ENCODE measurements around the gene KLRF2.
"Not testable (repeated sequence)": the region's sequence is repeated elsewhere in the genome, so short reads cannot be mapped to it uniquely, and the experiment has no call there.

Gene KLRF2

DNA sequence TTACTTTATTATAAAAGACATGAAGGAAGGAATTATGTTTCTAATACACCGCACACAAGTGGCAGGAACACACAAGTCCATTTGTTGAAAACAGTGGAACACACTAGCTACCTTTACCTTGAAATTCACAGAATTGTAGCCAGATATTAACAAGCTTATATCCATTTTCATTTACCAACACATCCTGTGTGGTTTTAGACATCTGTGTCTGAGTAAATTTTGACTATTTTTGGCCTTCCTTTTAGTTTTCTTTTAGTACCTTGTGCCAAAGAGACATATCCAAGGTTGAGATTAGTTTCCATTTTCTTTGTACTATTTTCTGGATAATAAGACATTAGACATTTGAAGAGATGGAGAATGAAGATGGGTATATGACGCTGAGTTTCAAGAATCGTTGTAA is at the start of gene KLRF2:
TSS of gene KLRF2 (plus strand) at position 244 of the 400 bp plus-strand sequence. CDS start at position 351, 107 bp downstream.
- DNase-seq (ENCODE audit: low read depth, low spot score) = no peak

DNA sequence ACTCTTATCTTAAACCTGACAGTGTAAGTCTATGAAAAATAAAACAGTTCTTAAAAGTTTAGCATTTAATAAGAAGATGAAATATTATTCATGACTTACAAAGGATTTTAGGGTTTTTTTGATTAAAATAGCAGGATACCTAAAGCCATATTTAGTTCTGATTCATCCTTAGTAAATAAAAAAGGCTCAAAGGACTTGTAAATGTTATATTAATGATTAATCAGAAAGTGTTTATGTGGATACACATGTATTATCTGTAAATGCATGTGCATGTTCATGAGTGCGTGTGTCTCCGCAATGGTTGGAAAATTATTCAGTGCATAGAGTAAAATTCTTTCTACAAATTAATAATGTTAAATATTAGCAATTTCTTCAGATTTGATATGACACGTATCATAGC is 49.6 kb upstream of the KLRF2 start:
- no peak for DNase-seq (ENCODE audit: low read depth, low spot score)

DNA sequence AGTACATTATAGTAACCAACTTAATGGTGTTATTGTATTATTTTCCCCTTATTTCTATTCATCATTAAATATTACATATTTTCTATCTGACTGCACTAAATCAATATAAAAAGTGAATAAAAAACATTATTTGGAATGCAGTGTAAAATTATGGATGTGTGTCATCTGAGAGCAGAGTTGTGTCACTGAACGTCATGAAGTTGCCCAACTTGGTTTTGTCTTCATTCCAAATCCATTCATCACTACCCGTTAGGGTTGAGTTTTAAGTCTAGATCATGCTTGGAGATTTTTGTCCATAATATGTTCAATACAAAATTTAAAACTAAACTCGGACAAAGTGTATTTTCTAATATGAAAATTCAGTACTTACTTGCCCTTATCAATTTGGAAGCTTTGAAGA is 37.9 kb upstream of the KLRF2 start:
- DNase-seq (ENCODE audit: low read depth, low spot score) = no peak

DNA sequence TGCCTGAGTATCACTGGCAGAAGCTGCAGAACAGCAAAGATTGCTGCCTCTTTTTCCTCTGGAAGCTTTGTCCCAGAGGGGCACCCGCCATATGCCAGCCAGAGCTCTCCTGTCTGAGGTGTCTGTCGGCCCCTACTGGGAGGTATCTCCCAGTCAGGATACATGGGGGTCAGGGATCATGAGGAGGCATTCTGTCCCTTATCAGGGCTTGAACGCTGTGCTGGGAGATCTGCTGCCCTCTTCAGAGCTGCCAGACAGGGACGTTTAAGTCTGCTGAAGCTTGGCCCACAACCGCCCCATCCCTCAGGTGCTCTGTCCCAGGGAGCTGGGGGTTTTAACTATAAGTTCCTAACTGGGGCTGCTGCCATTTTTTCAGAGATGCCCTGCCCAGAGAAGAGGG is 32.4 kb upstream of the KLRF2 start:
- DNase-seq (ENCODE audit: low read depth, low spot score) = no peak

DNA sequence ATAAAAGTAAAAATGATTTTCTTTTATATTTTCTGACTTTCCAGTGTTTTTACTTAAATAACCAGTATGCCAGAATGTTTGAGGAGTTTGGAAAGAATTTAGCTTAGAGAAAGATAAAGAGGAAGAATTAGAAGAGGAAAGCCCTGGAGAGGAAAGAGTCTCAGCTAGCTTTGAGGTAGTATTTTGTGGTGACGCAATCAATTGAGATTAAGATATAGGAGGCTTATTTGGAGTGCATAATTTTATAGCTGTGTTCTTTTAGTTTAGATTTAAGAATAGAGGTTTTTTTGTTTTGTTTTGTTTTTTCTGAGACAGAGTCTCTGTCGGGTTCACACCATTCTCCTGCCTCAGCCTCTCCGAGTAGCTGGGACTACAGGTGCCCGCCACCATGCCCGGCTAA is 30.2 kb upstream of the KLRF2 start:
- DNase-seq (ENCODE audit: low read depth, low spot score) = no peak

DNA sequence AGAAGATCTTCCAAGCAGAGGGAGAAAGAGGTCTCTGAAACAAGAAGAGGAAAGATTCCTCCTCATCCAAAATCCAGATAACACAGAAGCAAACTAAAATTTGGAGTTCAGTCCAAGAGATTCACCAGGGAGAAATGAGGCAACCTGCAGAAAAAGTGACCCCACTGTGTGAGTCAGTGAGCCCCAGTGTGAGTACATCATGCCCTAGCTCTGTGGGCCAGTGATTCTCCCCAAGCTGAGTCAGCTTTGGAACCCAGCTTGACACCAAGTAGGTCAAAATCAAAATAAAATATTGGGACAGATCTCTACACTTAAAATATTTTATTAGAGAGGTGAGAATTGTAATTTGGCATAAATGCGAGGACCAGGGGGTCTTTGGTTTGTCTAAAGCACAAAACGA is 29.4 kb upstream of the KLRF2 start:
- no peak for DNase-seq (ENCODE audit: low read depth, low spot score)

DNA sequence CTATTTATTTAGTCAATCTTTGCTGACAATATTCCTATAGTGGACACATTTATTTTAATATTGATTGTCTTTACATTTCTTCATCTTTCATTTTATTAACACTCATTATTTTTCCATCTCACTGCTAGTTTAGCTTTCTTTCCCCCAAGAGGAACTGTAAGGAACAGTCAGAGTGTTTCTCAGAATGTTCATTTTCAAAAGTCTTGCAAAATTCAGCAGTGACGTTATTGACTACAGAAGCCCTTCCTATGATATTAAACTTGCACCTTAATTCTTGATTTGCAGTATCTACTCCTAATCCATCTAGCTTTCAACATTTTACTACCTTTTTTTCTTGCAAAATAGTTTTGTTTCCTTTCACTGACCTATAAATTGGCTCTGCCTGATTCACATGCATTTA is 25.1 kb upstream of the KLRF2 start:
- no peak for DNase-seq (ENCODE audit: low read depth, low spot score)

DNA sequence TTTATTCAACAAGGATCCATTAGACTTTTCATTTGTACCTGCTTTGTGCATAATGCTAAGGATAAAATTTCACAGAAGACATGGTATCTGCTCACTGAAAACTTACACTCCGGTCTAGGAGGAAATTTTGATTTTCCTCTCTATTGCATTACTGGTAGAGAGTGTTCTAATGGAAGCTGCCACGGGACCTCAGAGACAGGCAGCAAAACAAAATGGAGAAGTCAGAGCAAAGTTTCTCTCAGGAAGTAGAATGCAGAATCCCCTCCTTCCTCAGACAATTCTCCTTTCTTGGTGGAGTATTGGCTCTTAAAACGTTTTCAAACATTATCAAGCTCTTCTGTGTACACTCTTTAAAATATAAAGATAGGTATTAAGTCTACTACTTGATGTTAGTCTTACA is 24.4 kb upstream of the KLRF2 start:
- no peak for DNase-seq (ENCODE audit: low read depth, low spot score)

- no peak for DNase-seq (ENCODE audit: low read depth, low spot score)
These were observed 23.2 kb upstream of the KLRF2 start for GRCh38 chr12:9858135-9858534.

DNA sequence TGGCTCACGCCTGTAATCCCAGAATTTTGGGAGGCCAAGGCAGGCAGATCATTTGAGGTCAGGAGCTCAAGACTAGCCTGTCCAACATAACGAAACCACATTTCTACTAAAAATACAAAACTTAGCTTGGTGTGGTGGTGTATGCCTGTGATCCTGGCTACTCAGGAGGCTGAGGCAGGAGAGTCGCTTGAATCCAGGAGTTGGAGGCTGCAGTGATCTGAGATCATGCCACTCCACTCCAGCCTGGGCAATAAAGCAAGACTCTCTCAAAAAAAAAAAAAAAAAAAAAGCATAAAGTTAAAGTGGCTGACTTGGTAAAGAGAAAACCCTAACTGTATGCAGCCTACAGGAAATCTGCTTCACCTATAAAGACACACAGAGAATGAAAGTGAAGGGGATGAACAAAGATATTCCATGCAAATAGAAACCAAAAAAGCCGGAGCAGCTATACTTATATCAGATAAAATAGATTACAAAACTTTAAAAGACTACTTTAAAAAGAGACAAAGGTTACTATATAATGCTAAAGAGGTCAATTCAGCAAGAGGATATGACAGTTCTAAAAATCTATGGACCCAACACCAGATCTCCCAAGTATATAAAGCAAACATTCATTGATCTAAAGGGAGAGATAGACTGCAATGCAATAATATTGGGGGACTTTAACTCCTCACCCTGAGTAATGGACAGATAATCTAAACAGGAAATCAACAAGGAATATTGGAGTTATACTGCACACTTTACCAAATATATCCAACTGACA is 16.2 kb upstream of the KLRF2 start:
- DNase-seq (ENCODE audit: low read depth, low spot score) = no peak

DNA sequence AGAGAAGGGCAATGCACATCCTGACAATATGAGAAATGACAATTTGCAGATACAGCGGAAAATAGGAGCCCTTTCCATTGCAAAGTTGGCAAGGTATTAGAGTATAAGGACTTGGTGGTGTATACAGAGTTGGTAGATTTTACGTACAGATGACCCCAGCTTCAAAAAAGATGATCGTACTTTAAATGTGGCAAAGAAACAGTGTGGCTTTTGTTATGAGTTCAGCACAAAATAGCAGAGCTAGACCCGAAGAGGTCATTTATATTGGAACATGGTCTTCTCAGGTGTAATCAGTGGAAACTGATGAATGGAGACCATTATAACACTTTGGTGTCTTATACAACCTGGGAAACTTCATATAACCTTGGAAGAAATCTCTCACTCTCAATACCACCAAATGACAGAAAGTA is 14.4 kb upstream of the KLRF2 start:
- no peak for DNase-seq (ENCODE audit: low read depth, low spot score)

DNA sequence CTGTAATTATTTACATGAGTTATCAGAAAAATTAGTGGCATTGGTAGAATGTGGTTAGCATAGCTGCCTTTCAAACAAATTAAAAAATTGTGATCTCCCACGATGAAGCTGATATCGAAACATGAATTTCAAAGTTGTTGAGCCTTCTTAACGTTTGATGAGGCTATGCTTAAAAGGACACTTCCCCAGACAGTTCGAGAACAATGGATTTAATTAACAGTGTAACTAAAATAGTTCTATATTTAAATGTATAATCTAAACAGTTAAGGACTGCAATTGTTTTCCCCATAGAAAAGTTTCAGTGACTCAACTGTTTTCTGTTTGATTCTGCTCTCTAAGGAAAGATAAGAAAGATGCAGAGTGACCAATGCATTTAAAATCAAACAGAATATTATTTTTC is 13.8 kb upstream of the KLRF2 start:
- DNase-seq (ENCODE audit: low read depth, low spot score) = no peak

GRCh38 chr12:9868311-9868801 is 12.9 kb upstream of the KLRF2 start:
- no peak for DNase-seq (ENCODE audit: low read depth, low spot score)

- no peak for DNase-seq (ENCODE audit: low read depth, low spot score)
These were observed 12.4 kb upstream of the KLRF2 start for GRCh38 chr12:9868951-9869306.

GRCh38 chr12:9869307-9870161 is 11.8 kb upstream of the KLRF2 start, which contains the start of gene CLEC2B:
TSS of gene CLEC2B (minus strand) at chr12:9869354.
- DNase-seq (ENCODE audit: low read depth, low spot score) = no peak

DNA sequence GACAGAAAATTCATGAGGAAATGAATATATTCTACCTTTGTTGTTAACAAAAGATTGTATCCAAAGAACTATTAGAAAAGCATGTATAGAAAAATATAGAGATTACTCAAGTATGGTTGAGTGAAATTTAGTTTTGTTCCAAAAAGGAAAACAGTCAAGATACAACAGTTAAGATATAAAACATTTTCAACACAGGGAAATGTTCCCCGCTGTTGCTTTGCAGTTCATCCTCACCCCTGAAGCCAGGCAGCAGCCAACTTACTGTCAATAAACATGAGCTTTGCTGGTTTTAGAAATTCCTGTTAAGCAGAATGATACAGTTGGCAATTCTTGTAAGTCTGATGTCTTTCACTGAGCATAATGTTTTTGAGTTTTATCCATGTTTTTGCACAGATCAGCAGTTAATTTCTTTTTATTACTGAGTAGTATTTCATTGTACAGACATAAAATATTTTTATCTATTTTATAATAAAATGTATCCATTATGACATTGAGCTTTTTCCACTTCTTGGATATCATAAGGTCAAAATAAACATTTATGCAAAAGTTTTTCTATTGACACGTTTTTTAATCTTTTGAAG is 10.9 kb upstream of the KLRF2 start:
- DNase-seq (ENCODE audit: low read depth, low spot score) = no peak

DNA sequence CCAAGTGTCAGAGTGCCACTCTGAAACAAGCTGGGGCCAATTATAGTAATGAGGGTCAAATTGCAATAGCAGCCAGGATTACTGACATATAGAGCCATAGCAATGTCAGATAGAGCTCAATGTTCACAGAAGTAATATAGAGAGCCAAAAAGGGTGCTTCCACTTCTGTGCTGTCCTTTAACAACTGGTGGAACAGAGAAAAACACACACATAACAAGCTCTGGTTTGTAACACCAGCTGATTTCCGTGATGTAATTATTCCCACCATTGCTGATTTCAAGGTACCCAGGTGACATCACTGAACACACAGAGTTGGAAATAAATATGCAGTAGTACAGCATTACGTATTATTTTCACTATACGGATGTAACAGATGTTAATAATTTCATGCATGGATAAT is 9.1 kb upstream of the KLRF2 start:
- no peak for DNase-seq (ENCODE audit: low read depth, low spot score)

- DNase-seq (ENCODE audit: low read depth, low spot score) = no peak
These were observed 8.5 kb upstream of the KLRF2 start for GRCh38 chr12:9872742-9873141.

GRCh38 chr12:9876120-9876519 is 5.2 kb upstream of the KLRF2 start:
- DNase-seq (ENCODE audit: low read depth, low spot score) = not testable (repeated sequence)

DNA sequence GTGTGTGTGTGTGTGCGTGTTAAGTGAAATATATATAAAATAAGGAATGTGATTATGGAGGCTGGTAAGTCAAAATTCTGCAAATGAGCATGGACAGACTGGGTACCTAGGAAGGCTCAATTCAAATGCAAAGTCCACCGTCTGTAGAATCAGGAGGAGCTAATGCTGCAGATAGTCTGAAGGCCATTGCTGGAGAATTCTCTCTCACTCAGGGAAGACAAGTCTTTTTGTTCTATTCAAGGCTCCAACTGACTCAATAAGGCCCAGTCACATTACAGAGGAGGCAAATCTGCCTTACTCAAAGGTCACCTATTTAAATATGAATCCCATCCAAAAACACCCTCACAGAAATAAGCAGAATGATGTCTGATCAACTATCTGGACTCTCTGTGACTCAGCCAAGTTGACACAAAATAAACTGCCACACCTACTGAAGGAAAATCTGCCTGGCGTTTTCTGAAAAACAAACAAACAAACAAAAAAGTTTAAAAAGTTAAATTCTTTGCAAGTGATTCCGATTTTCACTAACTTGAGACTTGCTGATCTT is 684 bp upstream of the KLRF2 start:
- DNase-seq (ENCODE audit: low read depth, low spot score) = no peak

DNA sequence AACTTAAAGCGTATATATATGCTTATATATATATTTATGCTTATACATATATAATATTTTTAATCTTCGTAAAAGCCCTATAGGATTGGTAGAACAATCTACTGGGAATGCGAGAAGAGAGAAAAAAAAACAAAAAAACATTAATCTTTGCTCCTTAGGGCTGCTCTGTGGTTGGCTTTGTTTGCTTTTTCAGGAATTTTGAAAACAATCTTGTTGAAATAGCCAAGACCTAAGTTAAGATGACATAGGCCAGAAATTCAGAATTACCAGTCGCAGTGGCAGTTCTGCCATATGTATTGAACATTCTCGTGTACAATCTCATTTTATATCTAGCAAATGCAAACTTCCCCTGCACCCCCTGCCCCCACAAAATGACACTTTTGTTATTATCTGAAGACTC is 699 bp downstream of the KLRF2 start:
- no peak for DNase-seq (ENCODE audit: low read depth, low spot score)

- no peak for DNase-seq (ENCODE audit: low read depth, low spot score)
These were observed 1.9 kb downstream of the KLRF2 start for GRCh38 chr12:9883175-9883574.
